GM18873 (cell line): Measurements from ENCODE around the gene SLAIN2.

Experiments used
- ATAC-seq: cut with Tn5 transposase; IDR thresholded peaks from one replicate; pipeline ENCODE4 v1.9.1; 2021; ENCODE audit warnings: mild to moderate bottlenecking, moderate library complexity, moderate number of reproducible peaks; ENCODE audit not compliant: unreplicated experiment, low FRiP score

The SLAIN2 gene

GRCh38 chr4:48367016-48367415 lies 25.7 kb downstream of the SLAIN2 start:
- ATAC-seq: no peak

GRCh38 chr4:48368389-48368788 lies 27.1 kb downstream of the SLAIN2 start:
- no peak for ATAC-seq

- ATAC-seq: no peak
Measured at GRCh38 chr4:48369248-48369647, 27.9 kb downstream of the SLAIN2 start.

- ATAC-seq: no peak
Measured at GRCh38 chr4:48369771-48370170, 28.4 kb downstream of the SLAIN2 start.

GRCh38 chr4:48370260-48371134 lies 29.2 kb downstream of the SLAIN2 start:
- no peak for ATAC-seq

- ATAC-seq: no peak
Measured at GRCh38 chr4:48372272-48372671, 30.9 kb downstream of the SLAIN2 start.

GRCh38 chr4:48375651-48376304 lies 34.4 kb downstream of the SLAIN2 start:
- no peak for ATAC-seq

GRCh38 chr4:48379587-48380180 lies 38.4 kb downstream of the SLAIN2 start:
- no peak for ATAC-seq

GRCh38 chr4:48380583-48381167 lies 39.3 kb downstream of the SLAIN2 start:
- ATAC-seq: no peak

- no peak for ATAC-seq
Measured at GRCh38 chr4:48388525-48389154, 47.3 kb downstream of the SLAIN2 start.

- no peak for ATAC-seq
Measured at GRCh38 chr4:48396043-48396442, 54.7 kb downstream of the SLAIN2 start.

- ATAC-seq: no peak
Measured at GRCh38 chr4:48400416-48400815, 59.1 kb downstream of the SLAIN2 start.

- ATAC-seq: no peak
Measured at GRCh38 chr4:48403358-48403757, 62.0 kb downstream of the SLAIN2 start.

- ATAC-seq: no peak
Measured at GRCh38 chr4:48403779-48404178, 62.5 kb downstream of the SLAIN2 start.

GRCh38 chr4:48405924-48406323 lies 64.6 kb downstream of the SLAIN2 start:
- ATAC-seq: no peak

GRCh38 chr4:48409203-48409602 lies 67.9 kb downstream of the SLAIN2 start:
- no peak for ATAC-seq

GRCh38 chr4:48410812-48411211 lies 69.5 kb downstream of the SLAIN2 start:
- no peak for ATAC-seq

- ATAC-seq: no peak
Measured at GRCh38 chr4:48420144-48420543, 78.8 kb downstream of the SLAIN2 start.

- no peak for ATAC-seq
Measured at GRCh38 chr4:48421101-48421500, 79.8 kb downstream of the SLAIN2 start.

- no peak for ATAC-seq
Measured at GRCh38 chr4:48428926-48429325, 87.6 kb downstream of the SLAIN2 start.
